ENCODE results near the gene GBP3. TPM values are rescaled to one million over a fixed set of nuclear protein-coding genes. Genes with fewer than 3 reads are reported as not detected.
A peak's percentile ranks its signal among the peaks of the same experiment; 100 is the strongest.
"Not testable (repeated sequence)": the region's sequence is repeated elsewhere in the genome, so short reads cannot be mapped to it uniquely, and the experiment has no call there.

GBP3 gene
- total and polyA plus RNA-seq, 4 donors: 7.4 to 34.9 (median 25.4) TPM

- WGBS, 2 donors: 84 to 100% methylated on average over 1 of the region's 1 CpG
- H3K9ac ChIP-seq (ENCODE audit: insufficient read depth in 1 of 2, low read length in 2 of 2): no peak overlapping the region
- H3K4me3 ChIP-seq: no peak overlapping the region
- H3K4me1 ChIP-seq (ENCODE audit: control insufficient read depth in 5 of 5, insufficient read depth in 5 of 5, low read length in 5 of 5): no peaks in the 10 kb centered on the region
- no peak for TF ChIP-seq CTCF (IDR thresholded peaks at IDR 0.05; ENCODE audit: control extremely low read depth, extremely low read depth)
- no peaks in the 10 kb centered on the region for H3K27me3 ChIP-seq (ENCODE audit: control insufficient read depth in 3 of 3, insufficient read depth in 3 of 3, low read length in 2 of 3)
- no peak overlapping the region for H3K27ac ChIP-seq (ENCODE audit: low read depth in 1 of 2, low read length in 1 of 2)
- peaks cover 0 to 2% (median 0%) of the 10 kb centered on the region in 4 donors for H3K9me3 ChIP-seq (ENCODE audit: control insufficient read depth in 4 of 4, insufficient read depth in 3 of 4, low read length in 3 of 4)
- no peaks in the 10 kb centered on the region for H3K36me3 ChIP-seq (ENCODE audit: control insufficient read depth in 4 of 4, insufficient read depth in 4 of 4, low read length in 4 of 4)
- DNase-seq (no peak), ATAC-seq (ENCODE audit: insufficient read depth, low FRiP score) (no peak)
Observed at GRCh38 chr1:89035080-89035479, 12.4 kb upstream of the GBP3 start.

GRCh38 chr1:89034004-89034403, 11.3 kb upstream of the GBP3 start:
- not testable (repeated sequence) for DNase-seq; H3K9ac ChIP-seq (ENCODE audit: insufficient read depth in 1 of 2, low read length in 2 of 2); H3K36me3 ChIP-seq (ENCODE audit: control insufficient read depth in 4 of 4, insufficient read depth in 4 of 4, low read length in 4 of 4); H3K27me3 ChIP-seq (ENCODE audit: control insufficient read depth in 3 of 3, insufficient read depth in 3 of 3, low read length in 2 of 3); ATAC-seq (ENCODE audit: insufficient read depth, low FRiP score); H3K4me1 ChIP-seq (ENCODE audit: control insufficient read depth in 5 of 5, insufficient read depth in 5 of 5, low read length in 5 of 5); H3K9me3 ChIP-seq (ENCODE audit: control insufficient read depth in 4 of 4, insufficient read depth in 3 of 4, low read length in 3 of 4); H3K4me3 ChIP-seq; H3K27ac ChIP-seq (ENCODE audit: low read depth in 1 of 2, low read length in 1 of 2)
- 94 to 96% methylated on average over 5 of the region's 5 CpGs for WGBS, 2 donors

GRCh38 chr1:89029051-89029450, 6.4 kb upstream of the GBP3 start:
- H3K27me3 ChIP-seq (ENCODE audit: control insufficient read depth in 3 of 3, insufficient read depth in 3 of 3, low read length in 2 of 3); H3K9ac ChIP-seq (ENCODE audit: insufficient read depth in 1 of 2, low read length in 2 of 2); DNase-seq; H3K36me3 ChIP-seq (ENCODE audit: control insufficient read depth in 4 of 4, insufficient read depth in 4 of 4, low read length in 4 of 4); ATAC-seq (ENCODE audit: insufficient read depth, low FRiP score); H3K4me3 ChIP-seq; H3K9me3 ChIP-seq (ENCODE audit: control insufficient read depth in 4 of 4, insufficient read depth in 3 of 4, low read length in 3 of 4); H3K4me1 ChIP-seq (ENCODE audit: control insufficient read depth in 5 of 5, insufficient read depth in 5 of 5, low read length in 5 of 5); H3K27ac ChIP-seq (ENCODE audit: low read depth in 1 of 2, low read length in 1 of 2): not testable (repeated sequence)
- 65 to 78% methylated on average over 2 of the region's 2 CpGs for WGBS, 2 donors

- DNase-seq (no peak), ATAC-seq (ENCODE audit: insufficient read depth, low FRiP score) (no peak)
- TF ChIP-seq CTCF (IDR thresholded peaks at IDR 0.05; ENCODE audit: control extremely low read depth, extremely low read depth): no peak
- H3K4me1 ChIP-seq (ENCODE audit: control insufficient read depth in 5 of 5, insufficient read depth in 5 of 5, low read length in 5 of 5): peaks cover 4 to 11% (median 6%) of the 10 kb centered on the region in 5 donors
- peaks cover 0 to 2% (median 0%) of the 10 kb centered on the region in 4 donors for H3K9me3 ChIP-seq (ENCODE audit: control insufficient read depth in 4 of 4, insufficient read depth in 3 of 4, low read length in 3 of 4)
- H3K27me3 ChIP-seq (ENCODE audit: control insufficient read depth in 3 of 3, insufficient read depth in 3 of 3, low read length in 2 of 3): no peaks in the 10 kb centered on the region
- WGBS, 2 donors: 93 to 96% methylated on average over 3 of the region's 3 CpGs
- no peaks in the 10 kb centered on the region for H3K36me3 ChIP-seq (ENCODE audit: control insufficient read depth in 4 of 4, insufficient read depth in 4 of 4, low read length in 4 of 4)
- no peak overlapping the region for H3K9ac ChIP-seq (ENCODE audit: insufficient read depth in 1 of 2, low read length in 2 of 2)
- no peak overlapping the region for H3K27ac ChIP-seq (ENCODE audit: low read depth in 1 of 2, low read length in 1 of 2)
- no peak overlapping the region for H3K4me3 ChIP-seq
Observed at GRCh38 chr1:89025928-89026327, 3.3 kb upstream of the GBP3 start.

- ATAC-seq (ENCODE audit: insufficient read depth, low FRiP score) (no peak), DNase-seq (no peak)
- TF ChIP-seq CTCF (IDR thresholded peaks at IDR 0.05; ENCODE audit: control extremely low read depth, extremely low read depth): no peak
- Histone ChIP-seq H3K9ac (ENCODE audit: insufficient read depth in 1 of 2, low read length in 2 of 2) (peak overlapping the region in 1 of 2 donors; percentile 96), H3K4me3 (no peak overlapping the region), H3K4me1 (ENCODE audit: control insufficient read depth in 5 of 5, insufficient read depth in 5 of 5, low read length in 5 of 5) (peaks cover 4 to 11% (median 6%) of the 10 kb centered on the region in 5 donors), H3K27me3 (ENCODE audit: control insufficient read depth in 3 of 3, insufficient read depth in 3 of 3, low read length in 2 of 3) (no peaks in the 10 kb centered on the region), H3K27ac (ENCODE audit: low read depth in 1 of 2, low read length in 1 of 2) (peak overlapping the region; percentile 72 to 99), H3K9me3 (ENCODE audit: control insufficient read depth in 4 of 4, insufficient read depth in 3 of 4, low read length in 3 of 4) (no peaks in the 10 kb centered on the region), H3K36me3 (ENCODE audit: control insufficient read depth in 4 of 4, insufficient read depth in 4 of 4, low read length in 4 of 4) (peaks cover 0 to 8% (median 0%) of the 10 kb centered on the region in 4 donors)
Observed at GRCh38 chr1:89023026-89023425, 360 bp upstream of the GBP3 start.

GRCh38 chr1:89018318-89018717, 4.3 kb downstream of the GBP3 start:
- 45 to 72% methylated on average over 3 of the region's 3 CpGs for WGBS, 2 donors
- not testable (repeated sequence) for H3K9ac ChIP-seq (ENCODE audit: insufficient read depth in 1 of 2, low read length in 2 of 2); H3K27ac ChIP-seq (ENCODE audit: low read depth in 1 of 2, low read length in 1 of 2); DNase-seq; ATAC-seq (ENCODE audit: insufficient read depth, low FRiP score); H3K27me3 ChIP-seq (ENCODE audit: control insufficient read depth in 3 of 3, insufficient read depth in 3 of 3, low read length in 2 of 3); H3K9me3 ChIP-seq (ENCODE audit: control insufficient read depth in 4 of 4, insufficient read depth in 3 of 4, low read length in 3 of 4); H3K4me3 ChIP-seq
- Histone ChIP-seq H3K4me1 (ENCODE audit: control insufficient read depth in 5 of 5, insufficient read depth in 5 of 5, low read length in 5 of 5) (peaks cover 4 to 11% (median 7%) of the 10 kb centered on the region in 5 donors), H3K36me3 (ENCODE audit: control insufficient read depth in 4 of 4, insufficient read depth in 4 of 4, low read length in 4 of 4) (peaks cover 0 to 20% (median 4%) of the 10 kb centered on the region in 4 donors)
